ENCODE results near the gene PDZD4.

GRCh38 chrX:153768311-153769157 is 61.8 kb downstream of the PDZD4 start:
- TF ChIP-seq EZH2 (IDR thresholded peaks at IDR 0.05; ENCODE audit: insufficient read depth, poor library complexity, severe bottlenecking) (no peak), EZH2phosphoT487 (IDR thresholded peaks at IDR 0.05; ENCODE audit: insufficient read depth, low read depth) (no peak)

All from GM23248 (cell line).